SU-DHL-6 (cell line): Measurements from ENCODE around the gene DMD.

Source experiments
- H2AFZ ChIP-seq: fragments of 200-600 bp; sonication (generic); 2 replicates; pipeline ENCODE4 v1.6.1; 2014; ENCODE audit warnings: low read depth, mild to moderate bottlenecking, moderate library complexity, mixed read lengths, antibody characterized with exemption, low read length; ENCODE audit not compliant: severe bottlenecking
- H3F3A ChIP-seq: fragments of 200-600 bp; shearing (Covaris generic); 2 replicates; pipeline ENCODE4 v1.6.0; 2016; ENCODE audit warnings: antibody characterized with exemption, mild to moderate bottlenecking; ENCODE audit not compliant: insufficient read depth
- H3K27ac ChIP-seq: fragments of 200-600 bp; sonication (generic); 2 replicates; pipeline ENCODE4 v1.5.1; 2016; ENCODE audit warnings: low read depth, mild to moderate bottlenecking, low read length, moderate library complexity, mixed read lengths
- H3K27me3 ChIP-seq: fragments of 200-600 bp; sonication (generic), shearing (Covaris generic); 2 replicates; pipeline ENCODE4 v1.6.0; 2014; ENCODE audit warnings: mild to moderate bottlenecking, low read length
- H3K36me3 ChIP-seq: fragments of 200-600 bp; sonication (generic); 2 replicates; pipeline ENCODE4 v1.6.1; 2014; ENCODE audit warnings: mild to moderate bottlenecking, low read length, mixed read lengths
- H3K4me2 ChIP-seq: fragments of 300-600, 200-600 bp; shearing (Covaris generic), sonication (generic); 2 replicates; pipeline ENCODE4 v1.6.0; 2014; ENCODE audit warnings: low read length, low read depth, mild to moderate bottlenecking; ENCODE audit not compliant: poor library complexity, severe bottlenecking
- H3K4me3 ChIP-seq: fragments of 200-600 bp; sonication (generic); 2 replicates; pipeline ENCODE4 v1.5.1; 2014; ENCODE audit warnings: antibody characterized with exemption, low read length, mild to moderate bottlenecking, mixed read lengths; ENCODE audit not compliant: insufficient read depth, poor library complexity, severe bottlenecking
- H3K79me2 ChIP-seq: fragments of 200-600 bp; sonication (generic); 2 replicates; pipeline ENCODE4 v1.6.1; 2014; ENCODE audit warnings: mild to moderate bottlenecking, low read length, moderate library complexity; ENCODE audit not compliant: insufficient read depth
- H3K9ac ChIP-seq: fragments of 200-600 bp; sonication (generic); 2 replicates; pipeline ENCODE4 v1.7.0; 2014; ENCODE audit warnings: mild to moderate bottlenecking, low read length
- H3K9me2 ChIP-seq: fragments of 200-600 bp; sonication (generic); replicated peaks from 2 replicates; pipeline ENCODE4 v1.6.1; 2014; ENCODE audit warnings: low read length; ENCODE audit not compliant: insufficient read depth
- H3K9me3 ChIP-seq: fragments of 200-600 bp; sonication (generic); 2 replicates; pipeline ENCODE4 v1.6.1; 2014; ENCODE audit warnings: low read length, mixed read lengths; ENCODE audit not compliant: insufficient read depth
- H4K20me1 ChIP-seq: fragments of 200-600 bp; sonication (generic); 2 replicates; pipeline ENCODE4 v1.6.1; 2014; ENCODE audit warnings: low read depth, mild to moderate bottlenecking, antibody characterized with exemption, low read length, moderate library complexity, mixed read lengths
- CTCF ChIP-seq: fragments of 200-600 bp; sonication (generic); IDR thresholded peaks from one replicate; pipeline ENCODE4 v1.5.1; 2017; ENCODE audit warnings: antibody characterized with exemption, mild to moderate bottlenecking, low read length, moderate library complexity; ENCODE audit not compliant: insufficient read depth, poor library complexity, severe bottlenecking
- EZH2phosphoT487 ChIP-seq: fragments of 200-600 bp; sonication (generic), shearing (Covaris generic); conservative IDR thresholded peaks from 2 replicates; pipeline ENCODE4 v1.6.1; 2018; ENCODE audit warnings: mild to moderate bottlenecking, antibody characterized with exemption, low read length, moderate library complexity, mixed read lengths

DMD gene

GRCh38 chrX:31185884-31186283 lies 2025.5 kb downstream of the DMD start:
- Histone ChIP-seq H3K27me3 (no peaks in the 10 kb centered on the region), H3K9me3 (no peaks in the 10 kb centered on the region), H3K9me2 (no peaks in the 10 kb centered on the region), H3K4me3 (no peak overlapping the region), H3K36me3 (no peaks in the 10 kb centered on the region; the same call in 1 of the 2 replicates), H3K4me2 (no peak overlapping the region), H3K79me2 (no peaks in the 10 kb centered on the region), H4K20me1 (no peaks in the 10 kb centered on the region), H2AFZ (no peak overlapping the region), H3F3A (no peaks in the 10 kb centered on the region), H3K9ac (no peak overlapping the region), H3K27ac (no peak overlapping the region)
- TF ChIP-seq CTCF = no peak
- TF ChIP-seq EZH2phosphoT487 = no peak

GRCh38 chrX:31181377-31182000 lies 2029.9 kb downstream of the DMD start:
- Histone ChIP-seq H3K36me3 (peaks cover 8% of the 10 kb centered on the region), H3K4me2 (no peak overlapping the region), H3K4me3 (no peak overlapping the region), H3F3A (no peaks in the 10 kb centered on the region), H3K9me3 (no peaks in the 10 kb centered on the region), H3K9ac (no peak overlapping the region), H3K79me2 (no peaks in the 10 kb centered on the region), H2AFZ (no peak overlapping the region), H4K20me1 (no peaks in the 10 kb centered on the region), H3K27ac (no peak overlapping the region), H3K9me2 (no peaks in the 10 kb centered on the region), H3K27me3 (no peaks in the 10 kb centered on the region)
- no peak for TF ChIP-seq EZH2phosphoT487
- no peak for TF ChIP-seq CTCF

- H2AFZ ChIP-seq = no peak overlapping the region
- no peaks in the 10 kb centered on the region for H3K27me3 ChIP-seq
- no peak for TF ChIP-seq CTCF
- TF ChIP-seq EZH2phosphoT487 = no peak
- H3K9me3 ChIP-seq = no peaks in the 10 kb centered on the region
- H3K79me2 ChIP-seq = no peaks in the 10 kb centered on the region
- H3K36me3 ChIP-seq = peaks cover 8% of the 10 kb centered on the region
- no peak overlapping the region for H3K9ac ChIP-seq
- H3K4me3 ChIP-seq = no peak overlapping the region
- no peaks in the 10 kb centered on the region for H3K9me2 ChIP-seq
- no peak overlapping the region for H3K4me2 ChIP-seq
- H4K20me1 ChIP-seq = no peaks in the 10 kb centered on the region
- H3K27ac ChIP-seq = no peak overlapping the region
- no peaks in the 10 kb centered on the region for H3F3A ChIP-seq
These were observed 2032.1 kb downstream of the DMD start for GRCh38 chrX:31179203-31179602.

GRCh38 chrX:31178769-31179125 lies 2032.6 kb downstream of the DMD start:
- no peak overlapping the region for H3K4me3 ChIP-seq
- H3K9me3 ChIP-seq = no peaks in the 10 kb centered on the region
- no peaks in the 10 kb centered on the region for H3K9me2 ChIP-seq
- H3K4me2 ChIP-seq = no peak overlapping the region
- H4K20me1 ChIP-seq = no peaks in the 10 kb centered on the region
- no peaks in the 10 kb centered on the region for H3K27me3 ChIP-seq
- no peak for TF ChIP-seq EZH2phosphoT487
- peaks cover 8% of the 10 kb centered on the region for H3K36me3 ChIP-seq
- no peak overlapping the region for H3K27ac ChIP-seq
- no peaks in the 10 kb centered on the region for H3F3A ChIP-seq
- H3K9ac ChIP-seq = no peak overlapping the region
- H3K79me2 ChIP-seq = no peaks in the 10 kb centered on the region
- no peak overlapping the region for H2AFZ ChIP-seq
